GM13976 (cell line): ENCODE measurements around the gene SENP8.

Experiments
- DNase-seq: peaks from one replicate; pipeline ENCODE4 v3.0.0; 2012; ENCODE audit warnings: low spot score
- in situ Hi-C: fragments of 300-500 bp; cut with MboI; formaldehyde crosslinking; loops from one replicate; pipeline ENCODE4 v1.12.0; 2022; ENCODE audit warnings: low sequenced_read_pairs, mixed read lengths, inconsistent platforms; ENCODE audit not compliant: unreplicated experiment
- TF ChIP-seq, protein P1 (sequence below): IDR thresholded peaks from 2 replicates; pipeline ENCODE4 v1.5.1; 2012; ENCODE audit warnings: borderline replicate concordance, mild to moderate bottlenecking; ENCODE audit not compliant: insufficient read depth; ENCODE audit errors: extremely low read depth, missing control alignments, control extremely low read depth

The SENP8 gene

DNA sequence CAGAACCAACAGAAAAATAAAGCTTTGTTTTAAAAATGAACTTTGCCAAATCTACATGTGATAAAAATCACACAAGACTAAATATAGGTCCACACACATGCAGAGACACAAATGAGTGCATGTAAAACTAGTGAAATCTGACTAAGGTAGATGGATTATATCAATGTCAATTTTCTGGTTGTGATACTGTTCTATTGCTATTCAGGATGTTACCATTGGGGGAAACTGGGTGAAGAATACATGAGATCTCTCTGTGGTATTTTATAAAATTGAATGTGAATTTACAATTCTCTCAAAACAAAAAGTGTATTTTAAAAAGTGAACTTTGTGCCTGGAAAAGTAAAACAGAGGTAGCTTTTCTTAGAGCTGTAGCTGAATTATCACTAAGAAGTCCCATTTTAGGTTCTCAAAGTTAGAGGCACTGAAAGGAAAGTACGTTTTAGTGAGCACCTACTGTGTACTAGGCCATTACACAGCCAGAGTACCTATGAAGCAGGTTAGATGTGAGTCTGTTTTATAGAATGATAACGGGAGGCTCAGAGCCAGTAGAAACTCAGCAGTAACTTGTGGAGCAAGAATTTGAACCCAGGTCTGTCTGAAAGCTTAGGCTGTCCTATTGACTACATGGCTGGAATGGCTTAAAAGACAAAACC lies 71.2 kb downstream of the SENP8 start:
- in situ Hi-C loops, result no loop called here
- TF ChIP-seq, protein P1, sequence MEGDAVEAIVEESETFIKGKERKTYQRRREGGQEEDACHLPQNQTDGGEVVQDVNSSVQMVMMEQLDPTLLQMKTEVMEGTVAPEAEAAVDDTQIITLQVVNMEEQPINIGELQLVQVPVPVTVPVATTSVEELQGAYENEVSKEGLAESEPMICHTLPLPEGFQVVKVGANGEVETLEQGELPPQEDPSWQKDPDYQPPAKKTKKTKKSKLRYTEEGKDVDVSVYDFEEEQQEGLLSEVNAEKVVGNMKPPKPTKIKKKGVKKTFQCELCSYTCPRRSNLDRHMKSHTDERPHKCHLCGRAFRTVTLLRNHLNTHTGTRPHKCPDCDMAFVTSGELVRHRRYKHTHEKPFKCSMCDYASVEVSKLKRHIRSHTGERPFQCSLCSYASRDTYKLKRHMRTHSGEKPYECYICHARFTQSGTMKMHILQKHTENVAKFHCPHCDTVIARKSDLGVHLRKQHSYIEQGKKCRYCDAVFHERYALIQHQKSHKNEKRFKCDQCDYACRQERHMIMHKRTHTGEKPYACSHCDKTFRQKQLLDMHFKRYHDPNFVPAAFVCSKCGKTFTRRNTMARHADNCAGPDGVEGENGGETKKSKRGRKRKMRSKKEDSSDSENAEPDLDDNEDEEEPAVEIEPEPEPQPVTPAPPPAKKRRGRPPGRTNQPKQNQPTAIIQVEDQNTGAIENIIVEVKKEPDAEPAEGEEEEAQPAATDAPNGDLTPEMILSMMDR, result no peak
- no peak for DNase-seq

GRCh38 chr15:72192416-72192815 lies 74.2 kb downstream of the SENP8 start:
- in situ Hi-C loops, result no loop called here
- TF ChIP-seq, protein P1, result no peak
- DNase-seq, result no peak
